ENCODE measurements around the gene UPK3A.

DNA sequence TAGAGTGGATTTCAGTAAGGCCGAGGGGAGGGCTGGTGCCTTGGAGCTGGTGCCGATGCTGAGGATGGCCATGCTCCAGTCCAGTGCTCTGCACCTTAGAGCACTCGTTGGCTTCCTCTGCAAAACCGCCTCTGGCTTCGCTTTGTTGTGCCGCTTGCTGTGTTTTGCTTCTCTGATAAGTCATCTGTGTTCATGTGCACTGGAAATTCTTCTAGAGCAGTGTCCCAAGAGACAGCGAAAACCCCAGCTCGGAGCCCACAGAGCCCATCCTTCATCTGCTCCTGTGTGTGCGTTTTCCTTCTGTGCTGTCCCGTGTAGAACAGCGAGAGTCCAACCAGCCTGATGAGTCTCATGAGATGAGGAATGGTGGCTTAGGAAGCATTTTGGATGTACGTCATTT lies 37.1 kb downstream of the UPK3A start:
- TF ChIP-seq, protein P1, sequence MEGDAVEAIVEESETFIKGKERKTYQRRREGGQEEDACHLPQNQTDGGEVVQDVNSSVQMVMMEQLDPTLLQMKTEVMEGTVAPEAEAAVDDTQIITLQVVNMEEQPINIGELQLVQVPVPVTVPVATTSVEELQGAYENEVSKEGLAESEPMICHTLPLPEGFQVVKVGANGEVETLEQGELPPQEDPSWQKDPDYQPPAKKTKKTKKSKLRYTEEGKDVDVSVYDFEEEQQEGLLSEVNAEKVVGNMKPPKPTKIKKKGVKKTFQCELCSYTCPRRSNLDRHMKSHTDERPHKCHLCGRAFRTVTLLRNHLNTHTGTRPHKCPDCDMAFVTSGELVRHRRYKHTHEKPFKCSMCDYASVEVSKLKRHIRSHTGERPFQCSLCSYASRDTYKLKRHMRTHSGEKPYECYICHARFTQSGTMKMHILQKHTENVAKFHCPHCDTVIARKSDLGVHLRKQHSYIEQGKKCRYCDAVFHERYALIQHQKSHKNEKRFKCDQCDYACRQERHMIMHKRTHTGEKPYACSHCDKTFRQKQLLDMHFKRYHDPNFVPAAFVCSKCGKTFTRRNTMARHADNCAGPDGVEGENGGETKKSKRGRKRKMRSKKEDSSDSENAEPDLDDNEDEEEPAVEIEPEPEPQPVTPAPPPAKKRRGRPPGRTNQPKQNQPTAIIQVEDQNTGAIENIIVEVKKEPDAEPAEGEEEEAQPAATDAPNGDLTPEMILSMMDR (IDR thresholded peaks at IDR 0.05), result no peak
- TF ChIP-seq POLR2A (IDR thresholded peaks at IDR 0.05; ENCODE audit: low read depth) (no peak), EP300 (IDR thresholded peaks at IDR 0.05) (no peak)
